GM21723 (cell line): ENCODE results near the gene PLCG2.
"Not testable (repeated sequence)": the region's sequence is repeated elsewhere in the genome, so short reads cannot be mapped to it uniquely, and the experiment has no call there.

Source experiments
- ATAC-seq: cut with Tn5 transposase; IDR thresholded peaks from one replicate; pipeline ENCODE4 v1.9.1; 2021; ENCODE audit warnings: mild to moderate bottlenecking, moderate library complexity; ENCODE audit not compliant: unreplicated experiment

Gene PLCG2

DNA sequence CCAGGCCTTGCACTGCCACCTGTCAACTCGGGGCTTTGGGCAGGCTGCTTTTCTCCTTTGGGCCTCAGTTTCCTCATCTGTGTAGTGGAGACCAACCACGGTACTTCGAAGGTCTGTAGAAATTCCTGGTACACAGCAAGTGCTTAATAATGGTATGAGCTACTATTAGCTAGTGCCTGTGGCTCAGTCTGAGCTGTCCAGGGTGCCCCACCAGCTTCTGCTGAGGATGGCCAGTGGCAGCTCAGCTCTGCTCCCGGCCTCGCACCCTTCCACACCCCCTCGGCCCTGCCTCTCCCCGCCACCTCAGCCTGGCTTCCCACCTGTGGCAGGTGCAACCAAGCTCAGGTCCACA is 26.2 kb upstream of the PLCG2 start:
- peak; percentile 21 for ATAC-seq

DNA sequence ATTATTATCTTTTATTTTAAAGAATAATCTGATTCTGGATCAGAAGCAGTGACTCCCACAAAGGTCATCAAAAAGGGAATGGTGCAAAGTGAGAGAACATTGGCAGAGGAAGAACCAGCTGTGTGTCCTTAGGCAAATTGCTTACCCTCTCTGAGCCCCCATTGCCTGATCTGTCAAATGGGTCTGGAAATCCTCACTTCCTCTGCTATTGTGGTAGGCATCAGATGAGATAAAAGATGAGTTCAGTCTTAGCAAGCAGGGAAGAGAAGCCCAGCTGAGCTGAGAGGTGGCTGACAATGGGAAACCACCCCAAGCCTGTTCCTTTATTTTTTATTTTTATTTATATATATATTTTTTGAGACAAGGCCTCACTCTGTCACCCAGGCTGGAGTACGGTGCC is 24.2 kb upstream of the PLCG2 start:
- ATAC-seq = no peak

DNA sequence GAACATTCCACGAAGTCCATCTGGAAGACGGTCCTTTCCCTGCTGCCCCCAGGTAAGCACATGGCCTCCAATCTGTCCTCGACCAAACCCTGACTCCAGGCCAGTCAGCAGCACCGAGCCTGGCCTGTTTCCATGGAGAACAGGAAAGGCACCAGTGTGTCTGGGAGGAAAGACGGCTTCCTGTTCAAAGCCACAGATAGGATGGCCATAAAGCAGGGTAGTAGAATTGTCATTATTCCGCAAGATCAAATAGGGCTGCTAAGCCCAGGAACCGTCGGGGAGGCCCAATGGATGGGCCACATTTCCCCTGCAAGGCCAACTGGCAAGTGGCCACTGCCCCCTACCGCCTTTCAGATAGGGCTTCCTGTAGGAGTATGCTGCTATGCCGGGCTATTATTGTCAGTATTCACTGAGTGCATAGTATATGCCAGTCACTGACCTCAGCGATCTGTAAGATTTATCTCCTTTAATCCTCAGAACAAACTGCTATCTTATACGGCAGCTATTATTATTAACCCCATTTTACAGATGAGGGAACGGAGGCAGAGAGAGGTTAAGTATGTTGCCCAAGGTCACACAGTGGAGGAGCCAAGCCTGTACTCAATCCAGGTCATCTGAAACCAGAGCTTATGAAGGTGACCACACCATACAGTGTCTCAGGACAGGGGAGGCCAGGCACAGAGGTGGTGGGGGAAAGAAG is 23.0 kb upstream of the PLCG2 start:
- no peak for ATAC-seq

DNA sequence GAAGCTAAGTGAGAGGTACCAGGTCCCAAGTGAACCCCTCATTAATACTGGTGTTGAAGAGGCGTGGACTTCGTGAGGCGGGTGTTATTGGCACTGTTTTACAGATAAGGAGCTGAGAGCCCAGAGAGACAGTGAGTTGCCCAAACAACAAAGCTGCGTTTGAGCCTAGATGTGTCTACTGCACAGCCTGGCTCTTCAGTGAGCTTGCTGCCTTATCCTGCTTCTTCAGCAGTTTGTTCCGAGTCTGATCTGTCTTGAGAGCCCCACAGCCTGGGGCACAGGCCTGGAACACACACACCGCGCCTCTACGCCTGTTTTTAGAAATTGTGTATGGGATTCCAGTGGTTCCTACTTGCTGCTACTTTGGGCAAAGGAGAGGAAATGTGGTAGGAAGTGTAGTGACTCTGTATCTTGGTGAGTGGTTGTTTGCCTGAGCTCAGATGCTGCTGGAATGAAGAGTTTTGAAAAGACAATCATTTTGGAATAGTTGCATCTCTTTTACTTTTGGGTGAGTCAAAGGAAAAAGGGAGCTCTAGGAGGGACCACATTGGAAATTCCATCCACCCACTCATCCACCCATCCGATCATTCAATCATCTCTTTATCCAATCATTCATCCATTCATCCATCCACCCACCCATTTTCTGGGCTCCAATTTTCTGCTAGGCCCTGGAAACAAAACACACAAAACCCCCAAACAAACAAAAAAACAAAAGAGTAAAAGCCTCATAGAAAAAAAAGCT is 22.3 kb upstream of the PLCG2 start:
- ATAC-seq = no peak

DNA sequence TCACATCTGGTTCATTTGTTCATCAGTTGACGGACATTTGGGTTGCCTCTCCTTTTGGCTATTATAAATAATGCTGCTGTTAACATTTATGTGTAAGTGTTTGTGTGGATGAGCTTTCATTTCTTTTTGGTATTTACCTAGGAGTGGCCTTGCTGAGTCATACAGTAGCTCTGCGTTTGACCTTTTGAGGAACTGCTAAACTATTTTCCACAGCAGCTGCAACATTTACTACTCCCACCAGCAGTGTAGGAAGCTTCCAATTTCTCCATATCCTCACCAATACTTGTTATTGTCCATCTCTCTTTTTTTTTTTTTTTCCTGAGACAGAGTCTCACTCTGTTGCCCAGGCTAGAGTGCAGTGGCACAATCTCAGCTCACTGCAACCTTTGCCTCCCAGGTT is 20.7 kb upstream of the PLCG2 start:
- no peak for ATAC-seq

DNA sequence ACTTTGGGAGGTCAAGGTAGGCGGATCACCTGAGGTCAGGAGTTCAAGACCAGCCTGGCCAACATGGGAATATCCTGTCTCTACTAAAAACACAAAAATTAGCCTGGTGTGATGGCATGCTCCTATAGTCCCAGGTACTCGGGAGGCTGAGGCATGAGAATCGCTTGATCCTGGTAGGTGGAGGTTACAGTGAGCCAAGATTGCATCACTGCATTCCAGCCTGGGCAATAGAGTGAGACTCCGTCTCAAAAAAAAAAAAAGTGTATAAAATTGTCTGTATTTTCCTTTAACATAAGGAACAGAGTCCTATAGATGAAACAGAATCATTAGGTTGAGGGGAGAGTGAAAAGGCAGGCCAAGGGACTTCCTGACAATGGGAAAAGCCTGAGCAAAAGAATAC is 16.8 kb upstream of the PLCG2 start:
- ATAC-seq = not testable (repeated sequence)

DNA sequence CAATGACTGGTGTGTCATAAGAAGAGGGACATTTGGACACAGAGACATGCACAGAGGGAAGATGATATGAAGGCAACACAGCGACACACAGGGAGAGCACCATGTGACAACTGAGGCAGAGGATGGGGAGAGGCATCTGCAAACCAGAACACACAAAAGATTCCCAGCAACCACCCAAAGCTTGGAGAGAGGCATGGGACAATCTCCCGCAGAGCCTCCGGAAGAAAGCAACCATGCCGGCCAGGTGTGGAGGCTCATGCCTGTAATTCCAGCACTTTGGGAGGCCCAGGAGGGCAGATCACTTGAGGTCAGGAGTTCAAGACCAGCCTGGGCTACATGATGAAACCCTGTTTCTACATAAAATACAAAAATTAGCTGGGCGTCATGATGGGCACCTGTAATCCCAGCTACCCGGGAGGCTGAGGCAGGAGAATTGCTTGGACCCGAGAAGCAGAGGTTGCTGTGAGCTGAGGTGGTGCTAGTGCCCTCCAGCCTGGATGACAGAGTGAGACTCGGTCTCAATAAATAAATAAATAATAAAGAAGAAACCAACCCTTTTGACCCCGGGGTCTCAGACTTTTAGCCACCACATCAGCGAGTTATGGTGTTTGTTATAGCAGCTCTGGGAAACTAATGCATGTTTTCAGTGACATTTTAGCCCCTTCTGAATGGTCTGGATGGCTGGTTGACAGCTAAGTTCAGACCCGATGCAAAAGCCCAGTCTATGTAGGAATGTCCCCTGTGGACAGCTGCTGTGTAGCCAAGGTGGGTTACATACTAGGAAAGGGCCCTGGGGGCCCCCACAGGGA is 13.8 kb upstream of the PLCG2 start:
- ATAC-seq = no peak

DNA sequence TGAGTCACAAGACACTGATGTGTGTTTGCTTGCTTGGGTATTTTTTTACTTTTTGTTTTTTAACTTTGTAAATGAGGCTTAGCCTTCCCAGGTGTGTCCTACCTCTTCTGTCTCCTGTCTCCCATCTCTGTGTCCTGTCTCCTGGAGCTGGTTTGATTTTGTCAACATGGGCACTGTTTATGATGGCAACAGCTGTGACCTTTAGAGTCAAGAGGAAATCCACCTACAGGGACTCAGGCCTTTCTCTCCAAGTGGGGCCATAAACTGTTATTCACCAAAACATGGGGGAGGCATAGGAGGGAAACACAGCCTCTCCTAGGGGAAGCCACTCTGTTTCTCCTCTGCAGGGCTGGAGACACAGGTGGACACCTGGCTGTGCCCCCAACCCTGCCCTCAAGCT is 13.1 kb upstream of the PLCG2 start:
- ATAC-seq = no peak

DNA sequence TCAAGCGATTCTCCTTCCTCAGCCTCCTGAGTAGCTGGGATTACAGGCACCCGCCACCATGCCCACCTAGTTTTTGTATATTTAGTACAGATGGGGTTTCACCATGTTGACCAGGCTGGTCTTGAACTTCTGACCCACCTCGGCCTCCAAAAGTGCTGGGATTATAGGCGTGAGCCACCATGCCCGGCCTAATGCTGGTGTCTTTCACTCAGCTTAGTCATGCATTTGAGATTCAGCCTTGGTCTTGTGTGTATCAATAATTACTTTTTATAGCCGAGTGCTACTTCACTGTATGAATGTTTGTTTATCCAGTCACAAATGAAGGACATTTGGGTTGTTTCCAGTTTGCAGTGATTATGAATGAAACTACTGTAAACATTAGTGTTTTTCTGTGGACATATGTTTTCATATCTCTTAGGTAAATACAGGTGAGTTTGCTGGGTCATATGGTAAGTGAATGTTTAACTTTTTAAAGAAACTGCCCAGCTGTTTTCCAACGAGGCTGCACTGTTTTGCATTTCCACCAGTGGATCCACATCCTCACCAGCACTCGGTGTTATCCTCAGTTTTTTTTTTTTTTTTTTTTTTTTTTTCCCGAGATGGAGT is 11.0 kb upstream of the PLCG2 start:
- no peak for ATAC-seq

DNA sequence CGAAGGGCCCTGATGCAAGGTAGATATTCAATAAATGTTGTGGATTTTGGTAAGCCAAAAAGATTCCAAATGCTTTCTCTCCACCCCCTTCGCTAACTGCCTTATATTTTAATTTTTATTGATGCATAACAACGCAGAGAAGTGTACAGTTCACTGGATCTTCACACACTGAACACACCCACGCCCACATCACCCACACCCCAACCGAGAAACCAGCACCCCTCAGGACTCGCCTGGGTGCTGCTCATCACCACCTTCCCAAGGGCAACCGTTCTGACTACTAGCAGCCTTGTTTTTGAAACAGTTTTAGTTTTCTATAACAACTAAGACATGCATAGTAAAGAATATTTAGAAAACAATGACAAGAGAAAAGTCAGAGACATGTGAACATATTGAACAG is 9.1 kb upstream of the PLCG2 start:
- ATAC-seq = no peak

DNA sequence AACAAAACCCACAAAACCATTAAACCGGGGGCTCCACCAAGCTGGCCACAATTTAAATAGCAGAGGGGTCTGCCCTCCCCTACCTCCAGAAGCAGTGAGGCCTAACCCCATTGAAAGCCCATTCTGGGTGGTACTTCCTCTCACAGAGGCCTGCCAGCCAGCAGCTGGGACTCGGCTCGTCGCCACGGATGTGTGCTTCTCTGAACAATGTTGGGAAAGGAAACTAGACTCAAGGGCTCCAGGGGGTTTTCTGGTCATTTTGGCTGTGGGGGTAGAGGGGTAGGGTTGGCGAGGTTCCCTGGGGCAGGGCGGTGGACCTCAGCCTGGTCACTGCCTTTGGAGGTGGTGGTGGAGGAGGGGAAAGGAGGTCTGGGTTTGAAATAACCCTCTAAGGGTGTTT is 4.7 kb upstream of the PLCG2 start:
- no peak for ATAC-seq

DNA sequence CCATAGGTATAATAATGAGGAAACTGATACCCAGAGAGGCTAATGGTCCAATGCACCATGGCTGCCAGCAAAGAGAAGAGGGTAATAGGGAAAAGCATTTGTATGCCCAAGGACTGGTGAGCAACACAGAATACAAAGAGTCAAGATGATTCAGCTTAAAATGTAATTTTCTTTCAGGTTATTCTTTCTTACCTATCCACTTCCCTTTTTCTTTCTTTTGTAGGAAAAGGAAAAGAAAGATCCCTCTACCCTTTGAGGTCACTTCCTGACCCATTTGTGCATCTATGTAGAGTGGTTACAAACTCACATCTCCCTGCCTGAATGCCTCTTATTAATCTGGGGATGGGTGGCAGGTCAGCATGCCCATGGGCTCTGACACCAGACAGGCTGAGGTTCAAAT is 3.5 kb upstream of the PLCG2 start:
- no peak for ATAC-seq

DNA sequence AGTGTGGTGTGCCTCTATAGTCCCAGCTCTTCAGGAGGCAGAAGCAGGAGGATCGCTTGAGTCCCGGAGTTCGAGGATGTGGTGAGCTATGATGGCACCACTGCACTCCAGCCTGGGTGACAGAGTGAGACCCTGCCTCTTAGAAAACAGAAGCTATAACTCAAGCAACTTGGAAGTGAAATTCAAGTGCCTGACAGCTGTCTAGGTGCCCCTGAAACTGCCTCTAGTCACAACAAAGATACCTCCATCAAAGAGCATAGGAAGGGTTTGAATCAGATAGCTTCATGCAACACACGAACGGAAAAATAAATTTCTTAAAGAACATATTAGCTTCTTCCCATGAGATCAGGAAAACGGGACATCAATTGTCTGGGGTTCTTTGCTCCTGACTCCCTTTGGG is 860 bp upstream of the PLCG2 start:
- no peak for ATAC-seq

DNA sequence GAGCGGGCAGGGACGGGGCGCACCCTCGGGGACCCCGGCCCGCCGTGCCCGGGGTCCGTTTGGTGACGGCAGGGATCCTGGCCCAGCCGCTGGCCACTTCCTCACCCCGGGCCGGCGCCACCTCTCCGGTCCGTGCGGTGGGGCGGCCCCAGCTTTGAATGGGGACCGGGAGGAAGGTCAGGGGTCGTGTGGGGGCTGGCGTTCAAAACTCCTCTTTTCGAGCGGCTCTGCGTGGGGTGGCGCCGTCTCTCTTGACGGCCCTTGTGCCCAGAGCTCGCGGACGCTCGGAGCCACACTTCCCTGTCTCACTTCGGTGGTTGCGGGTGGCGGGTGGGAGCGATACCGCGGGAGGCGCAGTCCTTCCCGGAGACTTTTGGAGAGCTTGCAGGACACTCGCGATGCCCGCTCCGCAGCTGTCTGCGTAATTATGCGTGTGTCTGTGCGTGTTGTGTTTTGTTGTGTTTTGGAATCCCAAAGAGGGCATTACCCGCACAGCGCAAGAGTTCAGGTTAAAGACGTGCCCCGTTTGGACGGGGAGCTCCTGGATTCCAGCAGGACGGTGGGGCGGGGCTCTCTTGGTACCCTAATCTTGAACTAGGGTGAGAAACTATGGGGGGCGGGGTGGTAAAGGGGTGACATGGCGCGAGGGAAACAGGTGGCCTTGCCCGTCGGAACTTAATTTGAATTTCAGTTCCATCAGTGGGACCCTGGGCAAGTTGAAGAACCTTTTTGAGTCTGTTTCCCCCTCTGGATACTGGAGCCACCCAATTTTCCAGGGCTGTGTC is 637 bp downstream of the PLCG2 start:
- peak; percentile 23 for ATAC-seq

DNA sequence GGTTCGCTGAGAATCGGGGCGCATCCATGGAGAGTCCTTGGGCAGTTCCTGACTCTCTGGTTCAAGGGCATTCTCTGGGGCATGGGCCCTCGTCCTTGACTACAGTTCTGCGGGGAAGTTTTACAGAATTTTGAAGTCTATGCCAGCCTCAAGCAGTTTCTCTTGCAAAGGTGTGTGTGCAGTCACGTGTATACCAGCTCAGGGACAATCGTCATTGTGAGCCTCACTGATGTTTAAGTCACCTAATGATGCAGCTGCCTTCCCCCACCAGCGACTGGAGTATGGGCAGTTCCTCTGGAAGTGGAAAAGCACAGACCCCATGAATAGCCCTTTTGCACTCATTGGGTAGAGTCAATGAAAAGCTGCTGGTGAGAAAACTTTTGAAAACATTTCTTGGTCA is 1.3 kb downstream of the PLCG2 start:
- no peak for ATAC-seq

DNA sequence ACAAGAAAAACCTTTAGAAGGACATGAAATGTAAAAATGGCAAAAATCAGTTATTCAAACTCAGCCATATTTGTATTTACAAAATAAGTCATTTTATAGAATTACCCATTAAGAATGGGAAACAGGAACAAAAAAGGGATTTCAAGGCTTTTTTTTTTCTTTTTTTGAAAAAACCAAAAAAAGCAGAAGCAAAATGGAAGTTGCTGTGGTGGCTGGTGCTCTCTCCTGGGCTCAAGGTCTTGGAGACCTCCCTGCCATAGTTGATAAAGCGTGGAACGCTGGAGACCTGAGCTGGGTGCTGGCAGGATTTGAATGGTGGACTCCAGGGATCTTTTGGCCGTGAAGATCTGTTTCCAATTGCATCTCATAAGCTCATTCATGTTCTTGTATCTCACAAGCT is 3.1 kb downstream of the PLCG2 start:
- ATAC-seq = no peak

DNA sequence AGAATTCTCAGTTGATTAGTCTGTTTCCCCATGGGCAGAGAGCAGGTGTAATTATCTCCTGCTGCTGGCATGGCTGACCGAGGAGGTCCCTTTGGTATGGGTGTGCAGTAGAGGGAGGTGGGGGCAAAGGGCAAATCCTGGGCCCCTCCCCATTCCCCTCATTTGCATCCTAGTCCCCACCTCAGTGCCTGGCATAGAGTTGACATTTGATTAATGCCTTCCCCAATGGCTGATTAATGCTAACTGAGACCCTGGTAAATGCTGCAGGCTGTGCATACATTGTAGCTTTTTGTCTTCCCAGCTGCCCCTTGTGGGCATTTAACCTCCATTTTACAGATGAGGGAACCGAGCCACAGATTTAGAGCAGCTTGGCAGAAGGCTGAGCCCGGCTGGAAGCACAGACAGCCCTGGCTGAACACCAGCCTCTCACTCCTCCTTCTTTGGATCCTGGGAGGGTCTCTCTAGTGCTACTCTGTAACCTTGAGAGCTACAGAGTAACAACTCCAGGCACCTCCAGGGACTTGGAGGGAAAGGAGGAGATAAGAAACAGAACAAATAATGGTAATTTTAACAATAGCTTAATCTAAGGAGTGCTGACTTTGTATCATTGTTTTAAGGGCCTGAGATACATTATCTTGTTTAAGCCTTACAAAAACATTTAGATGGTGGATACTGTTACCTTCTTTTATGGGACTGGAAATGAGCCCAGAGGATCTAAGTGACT is 5.1 kb downstream of the PLCG2 start:
- ATAC-seq = no peak

DNA sequence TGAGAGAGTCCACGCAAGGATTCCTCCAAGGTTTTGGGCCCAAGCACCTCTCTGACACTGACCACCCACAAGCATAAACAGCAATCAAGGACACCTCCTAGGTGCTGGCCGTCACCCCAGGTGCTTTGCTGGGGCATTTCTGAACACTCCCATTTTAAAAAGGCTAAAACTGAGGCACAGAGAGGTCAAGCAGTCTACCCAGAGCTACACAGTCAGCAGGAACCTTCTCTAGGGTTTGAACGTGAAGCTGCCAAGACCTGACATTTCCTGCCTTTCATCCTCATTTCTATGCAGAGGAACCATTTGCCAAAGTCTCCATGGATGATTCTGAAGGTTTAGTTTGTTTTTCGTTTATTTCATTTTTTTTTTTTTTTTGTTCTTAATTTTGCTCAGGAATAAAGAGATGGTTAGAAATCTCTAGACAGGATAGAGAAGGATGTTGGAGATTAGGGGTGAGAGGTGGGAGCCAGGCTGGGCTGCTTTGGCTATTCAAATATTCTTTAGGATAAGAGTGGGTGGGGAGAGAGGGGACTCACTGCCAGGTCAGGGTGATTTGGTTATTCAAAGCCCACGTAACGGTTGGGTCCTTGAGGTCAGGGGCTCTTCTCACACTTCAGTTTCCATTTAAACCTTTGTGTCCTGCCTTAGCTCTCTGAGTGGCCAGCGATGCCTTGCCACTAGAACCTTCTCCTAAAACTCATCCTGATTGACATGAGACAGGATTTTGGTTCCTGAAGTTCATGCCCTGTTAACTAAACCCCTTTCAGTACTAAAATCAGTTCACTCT is 6.2 kb downstream of the PLCG2 start:
- ATAC-seq = no peak

DNA sequence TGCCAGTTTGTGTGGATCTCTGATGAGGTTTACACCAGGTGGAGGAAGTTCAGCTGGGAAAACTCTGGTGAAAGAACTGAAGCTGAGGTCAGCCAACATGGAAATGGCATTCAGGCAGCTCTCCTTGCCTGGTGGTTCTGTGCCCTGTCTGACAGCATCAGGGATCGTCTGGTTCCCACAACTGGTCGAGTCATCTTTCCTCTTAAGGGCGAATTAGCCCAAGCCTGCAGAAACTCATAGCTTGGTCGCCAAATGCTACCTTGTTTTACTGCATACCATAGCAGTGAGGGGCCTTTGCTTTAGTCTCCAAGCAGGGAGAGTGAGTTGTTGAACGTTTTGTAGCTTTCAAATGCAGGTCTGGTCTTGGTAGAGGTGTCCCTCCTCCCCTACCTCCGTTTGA is 7.2 kb downstream of the PLCG2 start:
- ATAC-seq = no peak
